ENCODE results near the gene CNN3.

The CNN3 gene

DNA sequence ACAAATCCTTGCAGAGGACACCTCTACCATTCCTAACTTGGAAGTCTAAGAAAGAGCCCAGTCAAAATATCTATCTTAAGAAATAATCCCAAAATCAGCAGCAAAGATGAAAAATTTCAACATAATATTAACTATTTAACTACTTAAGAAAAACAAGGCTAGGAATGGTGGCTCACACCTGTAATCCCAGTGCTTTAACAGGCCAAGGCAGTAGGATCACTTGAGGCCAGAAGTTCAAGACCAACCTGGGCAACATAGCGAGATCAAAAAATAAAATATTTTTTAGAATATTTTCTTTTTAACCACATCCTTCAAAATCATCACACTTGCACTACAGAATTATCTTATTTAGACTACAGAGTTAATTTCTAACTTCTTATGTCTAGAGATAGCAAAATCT, 4.9 kb downstream of the CNN3 start:
- H3K9me3 ChIP-seq, result no peaks in the 10 kb centered on the region
- peaks cover 74% of the 10 kb centered on the region for H3K27me3 ChIP-seq
- no peak overlapping the region for H3K27ac ChIP-seq
- TF ChIP-seq CTCF (IDR thresholded peaks at IDR 0.05), result no peak
- peaks cover 13 to 16% of the 10 kb centered on the region in 2 experiments for H3K4me1 ChIP-seq (ENCODE audit: control insufficient read depth in 1 of 2, insufficient read depth in 1 of 2, low read depth in 1 of 2, low read length in 1 of 2)
- no peak overlapping the region for H3K4me3 ChIP-seq (ENCODE audit: low read depth in 1 of 2, low read length in 1 of 2)
- H3K36me3 ChIP-seq, result no peaks in the 10 kb centered on the region

DNA sequence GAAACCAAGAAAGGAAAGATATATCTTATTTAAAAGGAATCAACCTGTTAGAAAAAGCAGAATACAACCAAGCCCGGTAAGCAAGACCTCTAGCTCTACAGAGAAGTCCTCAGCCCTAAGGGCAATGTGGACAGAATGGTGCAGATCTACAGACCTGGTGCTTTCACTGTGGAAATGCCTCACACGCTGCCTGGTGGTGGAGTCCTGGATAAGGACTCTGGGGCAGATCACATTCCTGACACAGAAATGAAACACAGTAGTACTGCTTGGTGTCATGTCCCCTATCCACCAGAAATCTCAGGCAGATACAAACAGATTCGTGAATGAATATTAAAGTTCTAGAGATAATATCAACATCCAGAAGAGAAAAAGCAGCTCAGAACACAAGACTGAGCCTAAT, 6.8 kb downstream of the CNN3 start:
- Histone ChIP-seq H3K36me3 (no peaks in the 10 kb centered on the region), H3K27me3 (peaks cover 55% of the 10 kb centered on the region), H3K9me3 (no peaks in the 10 kb centered on the region), H3K4me1 (ENCODE audit: control insufficient read depth in 1 of 2, insufficient read depth in 1 of 2, low read depth in 1 of 2, low read length in 1 of 2) (no peaks in the 10 kb centered on the region), H3K27ac (no peak overlapping the region), H3K4me3 (ENCODE audit: low read depth in 1 of 2, low read length in 1 of 2) (no peak overlapping the region)
- no peak for TF ChIP-seq CTCF (IDR thresholded peaks at IDR 0.05)

- Histone ChIP-seq H3K27ac (no peak overlapping the region), H3K4me3 (ENCODE audit: low read depth in 1 of 2, low read length in 1 of 2) (no peak overlapping the region), H3K4me1 (ENCODE audit: control insufficient read depth in 1 of 2, insufficient read depth in 1 of 2, low read depth in 1 of 2, low read length in 1 of 2) (no peaks in the 10 kb centered on the region), H3K27me3 (peaks cover 49% of the 10 kb centered on the region), H3K36me3 (no peaks in the 10 kb centered on the region), H3K9me3 (no peaks in the 10 kb centered on the region)
- TF ChIP-seq CTCF (IDR thresholded peaks at IDR 0.05), result no peak
Observed at GRCh38 chr1:94919241-94920030, 7.5 kb downstream of the CNN3 start.

GRCh38 chr1:94917251-94917650, 9.7 kb downstream of the CNN3 start:
- no peaks in the 10 kb centered on the region for H3K9me3 ChIP-seq
- no peaks in the 10 kb centered on the region for H3K4me1 ChIP-seq (ENCODE audit: control insufficient read depth in 1 of 2, insufficient read depth in 1 of 2, low read depth in 1 of 2, low read length in 1 of 2)
- TF ChIP-seq CTCF (IDR thresholded peaks at IDR 0.05), result no peak
- H3K36me3 ChIP-seq, result no peaks in the 10 kb centered on the region
- peaks cover 31% of the 10 kb centered on the region for H3K27me3 ChIP-seq
- H3K4me3 ChIP-seq (ENCODE audit: low read depth in 1 of 2, low read length in 1 of 2), result no peak overlapping the region
- no peak overlapping the region for H3K27ac ChIP-seq

DNA sequence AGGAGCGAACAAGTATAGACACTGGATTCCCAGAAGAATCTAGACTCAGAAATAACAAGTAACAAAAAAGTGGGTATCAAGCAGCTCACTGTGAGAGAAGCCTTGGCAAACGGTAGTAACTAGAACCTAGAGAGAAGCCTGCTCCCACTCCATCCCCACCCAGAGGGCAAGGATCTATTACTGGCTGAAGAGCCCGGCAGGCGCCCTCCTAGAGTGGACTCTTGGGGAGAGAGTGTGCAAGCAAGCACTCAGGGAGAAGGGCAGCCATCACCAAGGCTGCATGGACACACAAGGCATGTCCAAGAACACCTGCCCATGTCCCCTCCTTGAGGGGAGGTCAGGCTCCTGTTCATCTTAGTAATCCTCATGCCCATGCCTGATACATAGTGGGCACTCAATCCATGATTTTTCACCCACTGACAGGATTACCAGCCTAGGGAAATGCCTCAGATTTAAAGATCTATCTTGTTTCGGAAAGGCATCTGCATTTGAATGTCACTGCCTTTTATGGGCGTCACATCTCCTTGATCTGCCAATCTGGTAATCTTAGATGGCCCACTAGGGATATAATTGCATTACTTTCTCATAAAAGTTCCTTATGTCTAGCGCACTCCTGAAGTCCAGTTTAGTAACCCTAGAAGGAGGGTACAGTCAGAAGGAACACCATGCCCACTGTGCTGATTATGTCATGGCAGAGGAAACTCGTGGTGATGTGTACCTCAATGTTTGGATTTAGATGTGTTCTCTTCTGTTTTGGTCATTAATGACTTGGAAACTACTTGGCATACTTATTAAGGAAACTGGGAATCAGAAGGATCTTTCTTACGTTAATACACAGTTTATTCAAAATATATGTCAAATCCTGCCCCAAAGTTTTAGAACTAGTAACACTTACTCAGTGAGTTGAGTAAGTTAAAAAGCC, 14.4 kb downstream of the CNN3 start:
- Histone ChIP-seq H3K4me1 (ENCODE audit: control insufficient read depth in 1 of 2, insufficient read depth in 1 of 2, low read depth in 1 of 2, low read length in 1 of 2) (no peaks in the 10 kb centered on the region), H3K9me3 (no peaks in the 10 kb centered on the region), H3K27ac (no peak overlapping the region), H3K27me3 (peaks cover 4% of the 10 kb centered on the region), H3K36me3 (no peaks in the 10 kb centered on the region), H3K4me3 (ENCODE audit: low read depth in 1 of 2, low read length in 1 of 2) (no peak overlapping the region)
- TF ChIP-seq CTCF (IDR thresholded peaks at IDR 0.05), result no peak

Measured in neutrophil (primary cell).